HG03442 (cell line): Measurements from ENCODE around the gene PKD1.
"Not testable (repeated sequence)": the region's sequence is repeated elsewhere in the genome, so short reads cannot be mapped to it uniquely, and the experiment has no call there.

ENCODE experiments used
- ATAC-seq: cut with Tn5 transposase; IDR thresholded peaks from one replicate; pipeline ENCODE4 v1.9.1; 2021; ENCODE audit warnings: mild to moderate bottlenecking, moderate library complexity; ENCODE audit not compliant: unreplicated experiment

PKD1 gene

GRCh38 chr16:2135770-2136490 lies at the start of gene PKD1:
Gene PKD1 (minus strand): TSS chr16:2135898. CDS start chr16:2135689, 209 bp downstream.
- ATAC-seq: not testable (repeated sequence)

- no peak for ATAC-seq
Observed at GRCh38 chr16:2184962-2185361, 49.3 kb upstream of the PKD1 start.

- no peak for ATAC-seq
Observed at GRCh38 chr16:2184346-2184745, 48.6 kb upstream of the PKD1 start.

GRCh38 chr16:2183671-2184070 lies 48.0 kb upstream of the PKD1 start:
- no peak for ATAC-seq

GRCh38 chr16:2181952-2182351 lies 46.3 kb upstream of the PKD1 start:
- ATAC-seq: no peak

- ATAC-seq: no peak
Observed at GRCh38 chr16:2180962-2181923, 45.5 kb upstream of the PKD1 start.

GRCh38 chr16:2180461-2180860 lies 44.8 kb upstream of the PKD1 start:
- ATAC-seq: no peak

GRCh38 chr16:2179576-2179975 lies 43.9 kb upstream of the PKD1 start:
- ATAC-seq: no peak

- ATAC-seq: no peak
Observed at GRCh38 chr16:2179107-2179501, 43.4 kb upstream of the PKD1 start.

GRCh38 chr16:2178321-2179106 lies 42.8 kb upstream of the PKD1 start:
- no peak for ATAC-seq

- ATAC-seq: no peak
Observed at GRCh38 chr16:2177561-2177960, 41.9 kb upstream of the PKD1 start.

- ATAC-seq: no peak
Observed at GRCh38 chr16:2177101-2177500, 41.4 kb upstream of the PKD1 start.

- no peak for ATAC-seq
Observed at GRCh38 chr16:2176047-2176446, 40.3 kb upstream of the PKD1 start.

GRCh38 chr16:2175454-2175853 lies 39.8 kb upstream of the PKD1 start:
- ATAC-seq: no peak

GRCh38 chr16:2174396-2175131 lies 38.9 kb upstream of the PKD1 start:
- no peak for ATAC-seq

- no peak for ATAC-seq
Observed at GRCh38 chr16:2173916-2174315, 38.2 kb upstream of the PKD1 start.

- no peak for ATAC-seq
Observed at GRCh38 chr16:2173366-2173765, 37.7 kb upstream of the PKD1 start.

- ATAC-seq: no peak
Observed at GRCh38 chr16:2172688-2173335, 37.1 kb upstream of the PKD1 start.

GRCh38 chr16:2171601-2172178 lies 36.0 kb upstream of the PKD1 start:
- ATAC-seq: no peak
